Effector CD8-positive, alpha-beta T cell (primary cell): Measurements from ENCODE around the gene NUTM1.
"Not testable (repeated sequence)": the region's sequence is repeated elsewhere in the genome, so short reads cannot be mapped to it uniquely, and the experiment has no call there.

Source experiments
- DNase-seq: peaks from one replicate; lab custom pipeline; 2025; lab: John Stamatoyannopoulos, UW

NUTM1 gene

DNA sequence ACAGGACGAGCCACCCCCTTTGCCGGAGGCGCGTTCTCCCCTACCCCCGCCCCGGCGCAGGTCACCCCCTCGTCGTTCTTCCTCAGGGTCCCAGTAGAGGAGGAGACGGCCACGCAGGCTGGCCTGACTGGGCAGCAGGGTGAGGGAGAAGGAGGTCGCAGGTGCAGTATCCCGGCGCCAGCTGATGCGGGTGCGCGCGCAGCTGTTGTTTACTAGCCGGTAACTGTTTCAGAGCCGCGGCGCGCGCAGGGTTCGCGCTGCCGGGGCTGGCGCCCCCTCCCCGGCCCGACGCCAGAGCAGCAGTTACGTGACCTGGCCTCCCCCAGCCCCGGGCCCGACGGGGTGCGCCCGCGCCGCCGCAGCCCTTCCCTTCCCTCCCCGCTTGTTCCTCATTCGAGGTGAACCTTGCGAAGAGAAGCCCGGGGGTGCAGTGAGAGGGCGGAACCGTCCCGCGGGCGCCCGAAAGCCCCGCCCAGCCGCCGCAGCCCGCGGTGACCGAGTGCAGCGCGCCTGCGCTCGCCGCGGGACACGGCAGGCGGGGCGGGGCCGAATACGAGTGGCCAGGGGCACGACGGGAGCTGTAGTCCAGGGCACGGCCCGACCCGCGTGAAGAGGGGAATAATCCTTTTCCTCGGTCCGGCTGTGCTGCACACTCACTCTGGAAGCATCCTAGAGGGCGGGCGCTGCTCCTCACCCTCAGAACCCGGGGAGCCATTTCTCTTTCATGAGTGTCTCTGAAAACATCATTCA lies 5.4 kb upstream of the NUTM1 start, which contains the start of gene SLC12A6:
TSS of gene SLC12A6 (minus strand) at position 225 of the 750 bp plus-strand sequence. CDS start 1,101 bp downstream, outside the sequence.
- peak; percentile 82 for DNase-seq

DNA sequence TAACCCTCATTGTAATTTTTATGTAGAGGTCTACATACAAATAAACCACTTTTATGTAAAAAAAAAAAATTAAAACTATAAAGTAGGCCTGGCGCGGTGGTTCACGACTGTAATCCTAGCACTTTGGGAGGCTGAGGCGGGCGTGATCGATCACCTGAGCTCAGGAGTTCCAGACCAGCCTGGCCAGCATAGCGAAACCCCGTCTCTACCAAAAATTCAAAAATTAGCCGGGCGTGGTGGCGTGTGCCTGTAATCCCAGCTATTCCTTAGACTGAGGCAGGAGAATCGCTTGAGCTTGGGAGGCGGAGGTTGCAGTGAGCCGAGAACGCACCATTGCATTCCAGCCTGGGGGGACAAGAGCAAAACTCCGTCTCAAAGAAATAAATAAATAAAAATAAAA lies 4.8 kb upstream of the NUTM1 start:
- DNase-seq, result no peak

DNA sequence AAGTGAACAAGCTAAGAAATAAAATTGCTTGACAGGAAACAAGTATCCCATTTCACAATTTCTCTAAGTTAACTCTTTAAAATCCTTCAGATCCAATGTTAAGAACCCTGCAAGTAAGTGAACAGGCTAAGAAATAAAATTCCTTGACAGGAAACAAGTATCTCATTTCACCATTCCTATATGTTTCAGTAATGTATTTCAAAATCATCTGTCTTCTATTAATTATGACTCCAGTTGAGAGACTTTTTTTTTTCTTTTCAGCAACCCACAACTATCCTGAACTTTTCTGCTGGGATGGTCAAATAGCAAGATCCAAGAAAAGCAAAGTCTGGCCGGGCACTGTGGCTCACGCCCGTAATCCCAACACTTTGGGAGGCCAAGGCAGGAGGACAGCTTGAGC lies 3.2 kb upstream of the NUTM1 start:
- DNase-seq, result no peak

DNA sequence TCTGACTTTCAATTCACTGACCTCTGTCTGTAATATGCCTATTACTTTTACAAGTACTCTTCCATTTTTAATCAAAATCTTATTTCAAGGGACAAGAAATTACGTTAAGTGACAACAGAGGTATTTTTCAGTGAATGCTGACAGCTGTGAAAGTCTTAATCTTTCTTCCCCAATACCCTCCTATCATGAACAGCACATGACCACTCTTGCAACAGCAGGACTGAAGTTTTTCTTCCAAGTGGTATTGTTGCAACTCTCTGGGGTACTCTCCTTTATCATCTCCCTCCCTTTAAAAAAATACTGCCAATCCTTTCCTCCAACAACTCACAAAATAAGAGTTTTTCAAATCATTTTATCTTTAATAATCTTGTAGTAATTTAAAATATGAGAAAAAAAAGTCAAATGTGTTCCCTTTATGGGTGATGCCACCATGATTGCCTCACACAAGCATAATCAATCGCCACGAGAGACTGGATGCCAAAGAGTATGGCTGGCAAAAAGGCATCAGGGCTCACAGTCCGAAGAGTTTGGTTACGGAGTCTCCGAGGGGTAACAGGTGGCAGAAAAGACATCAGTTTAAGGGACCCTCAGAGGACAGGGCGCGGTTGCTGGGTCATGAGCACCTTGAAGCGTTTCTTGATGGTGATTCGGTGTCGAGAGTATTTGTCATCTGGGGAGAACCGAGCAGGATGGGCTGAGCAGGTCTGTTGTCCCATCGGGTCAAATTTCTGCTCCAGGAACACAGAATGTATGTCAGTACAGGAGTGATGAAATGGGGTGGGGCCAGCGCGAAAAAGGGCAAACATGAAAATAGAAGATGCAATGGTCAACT lies 1.5 kb upstream of the NUTM1 start:
- no peak for DNase-seq

DNA sequence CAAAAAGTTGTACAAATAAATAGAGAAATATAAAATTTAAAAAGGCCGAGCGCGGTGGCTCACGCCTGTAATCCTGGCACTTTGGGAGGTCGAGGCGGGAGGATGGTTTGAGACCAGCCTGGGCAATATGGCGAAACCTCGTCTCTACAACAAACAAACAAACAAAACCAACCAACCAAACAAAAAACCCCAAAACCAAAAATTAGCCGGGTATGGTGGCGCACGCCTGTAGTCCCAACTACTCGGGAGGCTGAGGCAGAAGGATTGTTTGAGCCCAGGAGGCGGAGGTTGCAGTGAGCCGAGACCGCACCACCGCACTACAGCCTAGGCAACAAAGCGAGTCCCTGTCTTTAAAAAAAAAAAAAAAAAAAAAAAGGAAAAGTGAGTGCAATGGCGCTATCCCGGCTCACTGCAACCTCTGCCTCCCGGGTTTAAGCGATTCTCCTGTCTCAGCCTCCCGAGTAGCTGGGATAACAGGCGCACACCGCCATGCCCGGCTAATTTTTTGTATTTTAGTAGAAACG lies 840 bp upstream of the NUTM1 start:
- DNase-seq, result not testable (repeated sequence)

DNA sequence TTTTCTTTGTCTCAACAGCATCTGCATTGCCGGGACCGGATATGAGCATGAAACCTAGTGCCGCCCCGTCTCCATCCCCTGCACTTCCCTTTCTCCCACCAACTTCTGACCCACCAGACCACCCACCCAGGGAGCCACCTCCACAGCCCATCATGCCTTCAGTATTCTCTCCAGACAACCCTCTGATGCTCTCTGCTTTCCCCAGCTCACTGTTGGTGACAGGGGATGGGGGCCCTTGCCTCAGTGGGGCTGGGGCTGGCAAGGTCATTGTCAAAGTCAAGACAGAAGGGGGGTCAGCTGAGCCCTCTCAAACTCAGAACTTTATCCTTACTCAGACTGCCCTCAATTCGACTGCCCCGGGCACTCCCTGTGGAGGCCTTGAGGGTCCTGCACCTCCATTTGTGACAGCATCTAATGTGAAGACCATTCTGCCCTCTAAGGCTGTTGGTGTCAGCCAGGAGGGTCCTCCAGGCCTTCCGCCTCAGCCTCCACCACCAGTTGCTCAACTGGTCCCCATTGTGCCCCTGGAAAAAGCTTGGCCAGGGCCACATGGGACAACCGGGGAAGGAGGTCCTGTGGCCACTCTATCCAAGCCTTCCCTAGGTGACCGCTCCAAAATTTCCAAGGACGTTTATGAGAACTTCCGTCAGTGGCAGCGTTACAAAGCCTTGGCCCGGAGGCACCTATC lies 5.0 kb downstream of the NUTM1 start:
- DNase-seq, result no peak

DNA sequence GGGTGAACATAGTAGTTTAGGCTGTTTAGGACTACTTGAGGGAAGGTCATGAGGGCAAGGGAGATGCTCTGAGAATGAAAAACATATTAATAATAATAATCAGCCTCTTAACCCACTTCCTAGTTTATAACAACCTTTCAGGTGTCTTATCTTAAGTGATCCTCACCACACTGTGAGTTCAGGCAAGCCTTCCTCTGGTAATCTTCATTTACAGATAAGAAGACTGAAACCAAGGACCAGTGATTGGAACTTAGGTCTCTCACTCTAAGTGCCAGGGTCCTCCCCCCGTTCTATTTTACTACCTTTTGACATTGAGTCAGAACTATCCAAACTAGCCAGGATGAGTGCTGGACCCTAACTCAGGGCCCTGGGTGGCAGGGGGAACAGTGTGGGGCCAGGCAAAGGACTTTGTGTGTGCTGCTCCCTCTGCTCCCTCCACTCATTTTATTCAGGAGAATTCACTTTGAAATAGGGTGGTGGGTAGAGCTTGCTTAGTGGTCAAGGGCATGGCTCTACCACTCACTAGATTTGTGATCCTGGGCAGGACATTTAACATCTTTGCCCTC lies 5.7 kb downstream of the NUTM1 start:
- DNase-seq, result no peak

DNA sequence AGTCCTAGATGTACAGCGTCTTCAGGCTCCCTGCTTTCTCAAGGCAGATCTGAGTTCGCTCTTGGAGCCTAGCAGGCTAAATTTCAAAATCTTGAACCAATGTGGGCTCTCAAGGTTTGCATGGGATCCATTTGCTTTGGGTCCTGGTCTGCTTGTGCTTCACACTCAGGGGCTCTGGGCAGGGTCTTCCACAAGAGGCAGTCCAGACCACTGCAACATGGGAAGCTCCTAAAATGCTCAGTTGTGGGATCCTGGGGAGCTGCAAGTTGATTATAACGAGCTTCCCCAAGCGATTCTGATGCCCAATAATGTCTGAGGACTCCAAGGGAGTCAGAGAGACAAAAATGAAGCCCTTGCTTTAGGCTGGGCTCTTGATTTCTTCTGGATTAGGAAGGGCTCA lies 6.7 kb downstream of the NUTM1 start:
- DNase-seq, result no peak

DNA sequence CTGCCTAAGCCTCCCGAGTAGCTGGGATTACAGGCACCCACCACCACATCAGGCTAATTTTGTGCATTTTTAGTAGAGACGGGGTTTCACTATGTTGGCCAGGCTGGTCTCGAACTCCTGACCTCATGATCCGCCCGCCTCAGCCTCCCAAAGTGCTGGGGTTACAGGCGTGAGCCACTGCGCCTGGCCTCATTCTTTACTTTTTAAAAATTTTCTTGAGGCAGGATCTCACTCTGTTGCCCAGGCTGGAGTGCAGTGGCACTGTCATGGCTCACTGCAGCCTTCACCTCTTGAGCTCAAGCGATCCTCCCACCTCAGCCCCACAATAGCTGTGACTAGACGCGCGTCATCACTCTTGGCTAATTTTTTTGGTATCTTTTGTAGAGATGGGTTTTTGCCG lies 9.9 kb downstream of the NUTM1 start:
- not testable (repeated sequence) for DNase-seq

DNA sequence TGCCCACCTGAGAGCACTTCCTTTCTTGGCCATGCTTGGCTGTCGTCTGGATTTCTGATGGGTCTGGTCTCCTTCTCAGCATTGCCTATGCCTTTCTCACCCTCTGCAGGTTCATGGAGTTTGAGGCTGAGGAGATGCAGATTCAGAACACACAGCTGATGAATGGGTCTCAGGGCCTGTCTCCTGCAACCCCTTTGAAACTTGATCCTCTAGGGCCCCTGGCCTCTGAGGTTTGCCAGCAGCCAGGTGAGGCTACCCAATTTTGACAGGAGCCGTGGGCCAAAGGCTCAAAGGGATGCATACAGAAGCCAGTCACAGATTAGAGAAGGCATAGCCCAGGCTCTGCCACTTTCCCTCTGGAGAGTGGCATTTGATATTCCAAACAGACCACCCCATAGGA lies 10.5 kb downstream of the NUTM1 start:
- DNase-seq, result no peak

DNA sequence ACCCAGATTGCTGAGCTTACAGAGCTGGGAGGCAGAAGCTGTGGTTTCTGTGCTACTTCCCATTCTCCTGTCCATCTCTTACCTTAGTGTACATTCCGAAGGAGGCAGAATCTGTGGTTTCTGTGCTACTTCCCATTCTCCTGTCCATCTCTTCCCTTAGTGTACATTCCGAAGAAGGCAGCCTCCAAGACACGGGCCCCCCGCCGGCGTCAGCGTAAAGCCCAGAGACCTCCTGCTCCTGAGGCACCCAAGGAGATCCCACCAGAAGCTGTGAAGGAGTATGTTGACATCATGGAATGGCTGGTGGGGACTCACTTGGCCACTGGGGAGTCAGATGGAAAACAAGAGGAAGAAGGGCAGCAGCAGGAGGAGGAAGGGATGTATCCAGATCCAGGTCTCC lies 11.2 kb downstream of the NUTM1 start:
- DNase-seq, result no peak

DNA sequence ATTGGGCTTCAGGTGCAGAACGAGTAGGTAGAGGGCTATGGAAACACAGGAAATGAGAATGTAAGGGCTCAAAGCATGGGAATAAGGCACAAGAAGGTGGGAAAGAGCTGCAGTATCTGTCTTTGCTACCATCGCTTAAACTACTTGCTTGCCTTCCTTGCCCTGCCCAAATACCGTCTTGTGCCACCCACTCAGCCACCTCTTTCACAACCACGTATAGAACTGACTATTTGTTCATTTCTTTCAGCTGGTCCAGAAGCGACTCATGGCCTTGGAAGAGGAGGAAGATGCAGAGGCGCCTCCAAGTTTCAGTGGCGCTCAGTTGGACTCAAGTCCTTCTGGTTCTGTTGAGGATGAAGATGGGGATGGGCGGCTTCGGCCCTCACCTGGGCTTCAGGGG lies 12.1 kb downstream of the NUTM1 start:
- no peak for DNase-seq

DNA sequence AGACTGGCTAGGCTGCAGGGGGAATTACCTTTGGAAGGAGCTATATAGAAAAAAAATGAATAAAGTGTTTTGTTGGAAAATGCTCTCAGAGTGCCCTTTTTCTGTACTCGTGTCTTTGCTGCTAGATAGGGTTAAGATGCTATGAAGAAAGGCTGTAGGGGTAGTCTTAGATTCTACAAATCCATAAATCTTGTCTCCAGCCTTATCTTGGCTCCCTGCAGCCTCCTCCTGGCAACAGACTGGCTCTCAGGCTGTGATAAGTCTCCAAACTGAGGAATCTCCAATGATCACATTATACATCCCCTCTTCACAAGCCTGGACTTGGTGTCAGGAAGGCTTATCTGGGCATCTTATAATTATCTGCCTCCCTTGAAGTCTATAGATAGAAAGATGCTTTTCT lies 14.5 kb downstream of the NUTM1 start:
- no peak for DNase-seq

DNA sequence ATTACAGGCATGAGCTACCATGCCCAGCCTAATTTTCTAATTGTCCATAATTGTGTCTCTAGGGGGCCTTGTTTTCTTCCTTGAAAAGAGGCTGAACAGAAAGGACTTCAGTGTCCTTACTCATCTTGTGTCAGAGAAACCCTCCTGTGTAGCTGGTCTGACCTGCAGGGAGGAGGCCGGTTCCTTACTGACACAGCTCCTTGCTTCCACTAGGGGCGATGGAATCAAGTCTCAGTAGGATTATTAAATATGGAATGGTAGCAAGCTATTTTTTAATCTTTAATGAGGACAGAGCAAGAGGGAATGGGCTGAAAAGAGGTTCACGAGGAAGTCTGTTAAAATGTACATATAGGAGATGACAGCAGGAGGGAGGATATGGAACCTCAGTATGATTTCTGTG lies 15.3 kb downstream of the NUTM1 start:
- DNase-seq, result no peak

DNA sequence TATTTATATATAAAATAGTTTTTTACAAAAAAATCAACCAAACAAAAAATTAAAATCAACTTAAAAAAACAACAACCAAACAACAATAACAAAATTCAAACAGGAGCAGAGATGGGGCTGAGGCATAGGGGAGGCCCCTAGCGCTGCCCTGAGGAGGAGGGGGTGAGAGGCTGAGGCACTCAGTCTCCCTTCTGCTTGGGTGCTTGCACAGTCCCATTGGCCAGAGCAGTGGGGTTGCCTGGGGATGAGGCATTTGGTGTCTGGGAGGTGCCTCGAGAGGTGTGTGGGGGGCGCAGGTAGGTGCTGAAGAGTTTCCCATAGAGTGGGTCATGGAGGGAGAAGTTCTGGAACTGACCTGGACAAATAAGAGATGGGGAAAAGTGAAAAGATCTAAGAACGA lies 15.8 kb downstream of the NUTM1 start:
- DNase-seq, result no peak

DNA sequence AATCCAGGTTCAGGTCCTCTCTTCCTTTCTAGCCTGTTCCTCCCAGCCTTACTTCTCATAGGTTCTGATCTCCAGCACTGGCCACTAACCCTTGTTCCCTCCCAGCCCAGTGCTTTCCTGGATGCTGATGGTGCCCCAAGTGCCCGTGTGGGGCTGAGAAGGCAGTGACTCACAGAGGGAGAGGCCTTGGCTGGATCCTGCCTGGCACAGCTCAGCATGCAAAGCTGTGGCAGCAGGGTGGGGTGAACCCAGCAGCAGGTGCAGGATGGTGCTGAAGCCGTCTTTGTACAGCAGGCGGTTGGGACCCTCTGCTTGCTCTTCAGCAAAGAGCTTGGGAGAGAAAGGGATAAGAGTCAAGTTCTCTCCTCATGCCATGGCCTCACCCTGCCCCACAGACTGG lies 16.3 kb downstream of the NUTM1 start:
- no peak for DNase-seq

DNA sequence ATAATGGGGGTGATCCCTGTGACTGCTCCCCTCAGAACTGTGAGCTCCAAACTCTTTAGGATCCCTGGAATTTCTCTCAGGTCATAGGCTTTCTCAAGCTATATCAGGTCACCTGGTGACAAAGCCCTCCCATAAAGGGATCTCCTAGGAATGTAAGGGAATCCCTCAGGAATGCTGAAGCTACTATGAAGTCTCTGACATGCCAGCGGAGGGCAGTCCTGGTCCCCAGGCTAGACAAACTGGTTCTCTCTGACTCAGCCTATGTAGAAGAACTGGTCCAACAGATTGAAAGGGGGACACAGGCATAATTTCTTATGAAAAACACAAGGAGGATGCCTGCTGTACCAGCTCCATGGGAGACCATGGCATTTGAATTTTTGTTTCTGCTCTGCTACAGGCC lies 17.2 kb downstream of the NUTM1 start:
- DNase-seq, result no peak

DNA sequence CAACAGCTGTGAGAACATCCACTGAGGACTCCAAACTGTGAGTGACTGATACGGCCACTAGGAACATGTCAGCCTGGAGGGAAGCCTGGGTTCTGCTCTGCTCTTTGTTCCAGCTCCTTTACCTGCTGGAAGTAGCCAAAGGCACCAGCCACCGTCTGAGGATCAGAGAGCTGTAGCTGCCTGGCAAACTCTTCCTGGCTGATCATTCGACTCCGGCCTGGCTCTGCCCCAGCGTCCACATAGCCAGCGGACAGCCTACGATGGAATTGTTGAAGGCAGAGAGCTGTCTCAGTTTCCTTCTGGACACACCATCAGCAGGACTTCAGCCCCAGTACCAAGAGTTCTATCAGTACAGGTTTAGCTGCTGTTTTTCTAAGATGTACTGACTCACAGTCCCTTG lies 18.2 kb downstream of the NUTM1 start:
- DNase-seq, result no peak

DNA sequence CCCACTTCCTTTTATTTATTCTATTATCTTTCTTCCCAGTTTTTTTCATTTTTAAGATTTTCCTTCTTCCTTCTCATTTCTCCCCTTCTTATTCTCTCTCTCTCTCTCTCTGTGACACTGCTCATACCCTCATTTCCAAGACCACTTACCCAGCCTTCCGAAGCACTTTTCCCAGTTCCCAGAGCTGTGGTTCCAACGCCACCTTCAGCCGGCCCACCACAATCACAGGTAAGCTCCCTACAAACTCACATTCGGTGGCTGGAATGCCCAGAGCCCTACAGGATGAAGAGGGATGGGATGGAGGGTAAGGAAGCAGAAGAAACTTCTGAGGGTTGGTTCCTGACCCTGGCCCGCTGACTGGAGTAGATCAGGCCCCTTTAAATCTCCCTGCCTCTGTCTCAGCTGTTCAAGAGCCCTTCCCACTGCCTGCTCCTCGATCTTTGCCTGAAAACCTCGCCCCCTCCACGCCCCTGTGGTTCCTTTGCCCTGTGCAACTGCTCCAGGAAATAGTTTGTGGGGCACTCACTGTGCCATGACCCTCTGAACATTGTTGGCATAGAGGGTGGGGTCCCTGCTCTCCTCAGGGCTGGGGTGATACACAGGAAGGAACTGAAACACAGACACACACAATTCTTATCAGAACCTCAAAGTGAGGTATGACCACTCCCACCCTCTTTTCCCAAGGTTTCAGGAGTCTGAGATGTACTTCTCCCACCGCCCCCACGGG lies 19.1 kb downstream of the NUTM1 start:
- DNase-seq, result no peak

DNA sequence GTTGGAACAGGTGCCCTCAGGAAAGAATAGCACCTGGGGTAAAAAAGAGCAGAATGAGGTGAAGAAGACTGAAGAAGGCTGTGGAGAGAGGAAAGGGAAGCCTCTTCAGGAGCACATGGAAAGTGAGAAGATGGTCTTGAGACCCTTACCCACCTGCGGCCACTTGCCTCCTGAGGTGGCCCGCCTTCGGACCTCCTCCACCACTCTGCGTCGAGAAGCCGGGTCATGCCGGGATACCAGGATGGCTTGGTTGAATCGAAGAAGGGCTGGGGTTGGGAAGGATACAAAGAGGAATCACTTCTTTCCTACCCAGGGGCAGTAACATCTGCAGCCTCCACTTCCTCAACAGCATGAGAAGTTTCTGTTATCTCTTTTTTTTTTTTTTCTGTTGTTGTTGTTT lies 20.9 kb downstream of the NUTM1 start:
- no peak for DNase-seq

DNA sequence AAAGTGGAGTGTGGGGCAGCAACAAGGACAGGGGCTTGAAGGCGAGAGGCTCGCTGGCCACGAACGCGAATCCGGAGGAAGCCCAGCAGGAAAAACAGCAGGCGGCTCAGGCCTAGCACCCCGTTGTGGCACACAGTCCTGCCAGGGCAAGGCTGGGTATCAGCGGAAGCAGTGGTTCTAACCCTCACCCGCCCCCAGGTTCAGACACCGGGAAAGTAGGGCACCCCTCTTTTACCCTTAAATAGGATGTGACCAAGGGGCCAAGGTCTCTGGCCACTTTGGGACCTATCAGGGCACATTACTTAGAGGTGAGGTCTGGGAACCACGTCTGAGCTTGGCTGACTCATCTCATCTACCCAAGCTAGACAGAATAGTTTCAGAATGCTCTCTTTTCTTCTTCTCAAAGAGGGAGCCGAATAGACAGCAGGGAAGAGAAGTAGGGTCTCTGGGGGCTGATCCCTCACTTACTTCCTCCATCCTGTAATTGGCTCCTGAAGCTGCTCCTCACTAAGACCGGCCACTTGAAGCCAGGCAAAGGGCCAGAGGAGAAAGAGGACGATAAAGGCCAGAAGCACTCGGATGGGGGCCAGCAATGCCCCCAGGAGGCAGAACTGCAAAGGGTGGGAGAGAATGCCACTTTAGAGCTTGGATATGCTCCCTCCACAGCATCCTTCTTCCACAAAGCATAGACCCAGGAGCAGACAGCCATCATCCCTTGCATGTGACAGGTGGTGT lies 22.1 kb downstream of the NUTM1 start:
- DNase-seq, result no peak
